ENCODE measurements around the gene RYR3.
A peak's percentile ranks its signal among the peaks of the same experiment; 100 is the strongest.
"Not testable (repeated sequence)": the region's sequence is repeated elsewhere in the genome, so short reads cannot be mapped to it uniquely, and the experiment has no call there.

Gene RYR3

GRCh38 chr15:33567652-33568051 is 256.9 kb downstream of the RYR3 start (continued):
- no peak for TF ChIP-seq PATZ1 (CRISPR knock-in tag; IDR thresholded peaks at IDR 0.05; ENCODE audit: borderline replicate concordance)

DNA sequence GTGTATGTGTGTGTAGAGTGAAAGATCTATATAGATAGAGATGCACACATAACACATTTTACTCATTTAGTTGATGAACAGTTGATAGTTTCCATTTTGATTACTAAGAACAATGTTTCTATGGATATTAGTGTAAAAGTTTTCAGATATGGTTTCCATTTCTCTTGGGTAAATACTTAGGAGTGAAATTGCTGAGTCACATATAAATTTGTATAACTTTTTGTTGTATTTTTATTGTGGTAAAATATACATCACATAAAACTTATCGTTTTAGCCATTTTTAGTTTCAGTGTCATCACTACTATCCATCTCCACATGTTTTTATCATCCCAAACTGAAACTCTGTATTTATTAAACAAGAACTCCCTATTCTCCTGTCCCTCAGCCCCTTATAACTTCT is 258.3 kb downstream of the RYR3 start:
- TF ChIP-seq ZFP30 (CRISPR knock-in tag; IDR thresholded peaks at IDR 0.05): no peak
- no peak for TF ChIP-seq PATZ1 (CRISPR knock-in tag; IDR thresholded peaks at IDR 0.05; ENCODE audit: borderline replicate concordance)
- ATAC-seq: no peak

DNA sequence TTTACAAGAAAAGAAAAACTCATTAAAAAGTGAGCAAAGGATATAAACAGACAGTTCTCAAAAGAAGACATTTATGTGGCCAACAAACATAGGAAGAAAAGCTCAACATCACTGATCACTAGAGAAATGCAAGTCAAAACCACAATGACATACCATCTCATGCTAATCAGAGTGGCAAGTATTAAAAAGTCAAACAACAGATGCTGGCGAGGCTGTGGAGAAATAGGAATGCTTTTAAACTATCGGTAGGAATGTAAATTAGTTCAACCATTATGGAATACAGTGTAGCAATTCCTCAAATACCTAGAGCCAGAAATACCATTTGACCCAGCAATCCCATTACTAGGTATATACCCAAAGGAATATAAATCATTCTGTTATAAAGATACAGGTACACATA is 267.1 kb downstream of the RYR3 start:
- not testable (repeated sequence) for ATAC-seq

DNA sequence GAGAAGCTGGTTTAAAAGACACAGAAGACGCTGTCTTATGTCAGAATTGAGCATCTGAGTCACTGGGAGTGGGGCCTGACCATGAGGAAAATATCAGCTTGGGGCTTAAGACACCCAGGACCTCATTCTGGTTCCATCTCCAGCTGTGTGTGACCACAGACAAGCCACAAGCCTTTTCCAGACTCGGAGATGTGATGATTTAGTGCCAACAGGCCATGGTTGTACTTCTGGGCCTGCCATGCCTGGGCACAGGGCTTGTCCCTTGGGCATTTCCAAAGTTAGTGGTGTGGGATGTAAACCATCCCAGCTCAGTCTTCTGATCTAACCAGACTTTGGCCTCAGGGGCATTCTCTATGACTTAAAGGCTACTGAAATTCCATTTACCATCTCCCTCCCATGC is 269.8 kb downstream of the RYR3 start:
- ATAC-seq: peak; percentile 20

GRCh38 chr15:33581032-33581431 is 270.3 kb downstream of the RYR3 start:
- TF ChIP-seq BACH2 (CRISPR knock-in tag; IDR thresholded peaks at IDR 0.05; ENCODE audit: borderline replicate concordance) (no peak), ZFP30 (CRISPR knock-in tag; IDR thresholded peaks at IDR 0.05) (no peak), PPARA (CRISPR knock-in tag; IDR thresholded peaks at IDR 0.05; ENCODE audit: borderline replicate concordance) (no peak), GLIS3 (CRISPR knock-in tag; IDR thresholded peaks at IDR 0.05) (no peak)
- TF ChIP-seq, protein P1, sequence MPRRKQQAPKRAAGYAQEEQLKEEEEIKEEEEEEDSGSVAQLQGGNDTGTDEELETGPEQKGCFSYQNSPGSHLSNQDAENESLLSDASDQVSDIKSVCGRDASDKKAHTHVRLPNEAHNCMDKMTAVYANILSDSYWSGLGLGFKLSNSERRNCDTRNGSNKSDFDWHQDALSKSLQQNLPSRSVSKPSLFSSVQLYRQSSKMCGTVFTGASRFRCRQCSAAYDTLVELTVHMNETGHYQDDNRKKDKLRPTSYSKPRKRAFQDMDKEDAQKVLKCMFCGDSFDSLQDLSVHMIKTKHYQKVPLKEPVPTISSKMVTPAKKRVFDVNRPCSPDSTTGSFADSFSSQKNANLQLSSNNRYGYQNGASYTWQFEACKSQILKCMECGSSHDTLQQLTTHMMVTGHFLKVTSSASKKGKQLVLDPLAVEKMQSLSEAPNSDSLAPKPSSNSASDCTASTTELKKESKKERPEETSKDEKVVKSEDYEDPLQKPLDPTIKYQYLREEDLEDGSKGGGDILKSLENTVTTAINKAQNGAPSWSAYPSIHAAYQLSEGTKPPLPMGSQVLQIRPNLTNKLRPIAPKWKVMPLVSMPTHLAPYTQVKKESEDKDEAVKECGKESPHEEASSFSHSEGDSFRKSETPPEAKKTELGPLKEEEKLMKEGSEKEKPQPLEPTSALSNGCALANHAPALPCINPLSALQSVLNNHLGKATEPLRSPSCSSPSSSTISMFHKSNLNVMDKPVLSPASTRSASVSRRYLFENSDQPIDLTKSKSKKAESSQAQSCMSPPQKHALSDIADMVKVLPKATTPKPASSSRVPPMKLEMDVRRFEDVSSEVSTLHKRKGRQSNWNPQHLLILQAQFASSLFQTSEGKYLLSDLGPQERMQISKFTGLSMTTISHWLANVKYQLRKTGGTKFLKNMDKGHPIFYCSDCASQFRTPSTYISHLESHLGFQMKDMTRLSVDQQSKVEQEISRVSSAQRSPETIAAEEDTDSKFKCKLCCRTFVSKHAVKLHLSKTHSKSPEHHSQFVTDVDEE (CRISPR knock-in tag; IDR thresholded peaks at IDR 0.05): no peak
- peak; percentile 83 for ATAC-seq

More for the DNA sequence above, 269.8 kb downstream of the RYR3 start:
- TF ChIP-seq ZFP3 (CRISPR knock-in tag; IDR thresholded peaks at IDR 0.05) (no peak), CSDC2 (CRISPR knock-in tag; IDR thresholded peaks at IDR 0.05) (no peak), ARNTL (CRISPR knock-in tag; IDR thresholded peaks at IDR 0.05; ENCODE audit: borderline replicate concordance, low read depth) (no peak), OSR1 (CRISPR knock-in tag; IDR thresholded peaks at IDR 0.05) (no peak), PPARA (CRISPR knock-in tag; IDR thresholded peaks at IDR 0.05; ENCODE audit: borderline replicate concordance) (no peak)
- TF ChIP-seq, protein P1 (CRISPR knock-in tag; IDR thresholded peaks at IDR 0.05): no peak
- TF ChIP-seq, protein P2, sequence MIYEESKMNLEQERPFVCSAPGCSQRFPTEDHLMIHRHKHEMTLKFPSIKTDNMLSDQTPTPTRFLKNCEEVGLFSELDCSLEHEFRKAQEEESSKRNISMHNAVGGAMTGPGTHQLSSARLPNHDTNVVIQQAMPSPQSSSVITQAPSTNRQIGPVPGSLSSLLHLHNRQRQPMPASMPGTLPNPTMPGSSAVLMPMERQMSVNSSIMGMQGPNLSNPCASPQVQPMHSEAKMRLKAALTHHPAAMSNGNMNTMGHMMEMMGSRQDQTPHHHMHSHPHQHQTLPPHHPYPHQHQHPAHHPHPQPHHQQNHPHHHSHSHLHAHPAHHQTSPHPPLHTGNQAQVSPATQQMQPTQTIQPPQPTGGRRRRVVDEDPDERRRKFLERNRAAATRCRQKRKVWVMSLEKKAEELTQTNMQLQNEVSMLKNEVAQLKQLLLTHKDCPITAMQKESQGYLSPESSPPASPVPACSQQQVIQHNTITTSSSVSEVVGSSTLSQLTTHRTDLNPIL (CRISPR knock-in tag; IDR thresholded peaks at IDR 0.05; ENCODE audit: low read depth): no peak

DNA sequence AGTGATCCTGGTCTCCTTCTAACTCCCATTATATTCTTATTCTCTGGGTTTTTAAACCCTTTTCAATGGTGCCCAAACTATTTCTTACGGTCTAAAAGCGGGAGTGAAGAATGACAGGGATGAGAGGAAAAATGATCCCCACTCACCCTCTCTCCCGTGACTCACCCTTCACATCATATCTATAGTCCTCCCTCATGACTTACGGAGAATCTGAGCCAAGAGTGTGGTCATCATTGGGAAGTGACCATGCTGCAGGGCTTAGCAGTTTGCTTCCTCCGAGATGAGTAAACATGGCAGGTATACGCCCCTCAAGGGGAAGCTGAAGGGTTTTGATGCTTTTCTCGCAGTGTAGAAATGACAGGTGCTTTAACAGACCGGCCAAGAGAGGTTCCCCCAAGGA is 274.0 kb downstream of the RYR3 start:
- peak; percentile 91 for ATAC-seq
- peak; percentile 18; the same call in 1 of the 2 replicates for TF ChIP-seq ZFP3 (CRISPR knock-in tag; IDR thresholded peaks at IDR 0.05)
- no peak for TF ChIP-seq ZNF565 (CRISPR knock-in tag; conservative IDR thresholded peaks at IDR 0.05; ENCODE audit: low read depth)
